Inflammatory macrophage (primary cell): ENCODE data around the gene CATSPERE.
A peak's percentile ranks its signal among the peaks of the same experiment; 100 is the strongest.
"Not testable (repeated sequence)": the region's sequence is repeated elsewhere in the genome, so short reads cannot be mapped to it uniquely, and the experiment has no call there.

ENCODE experiments used
- DNase-seq, 2 donors: peaks; one replicate each; pipeline ENCODE4 v3.0.0-alpha.2; 2020 to 2022

The CATSPERE gene

GRCh38 chr1:244639561-244639960 is 178.5 kb downstream of the CATSPERE start:
- no peak for DNase-seq

GRCh38 chr1:244640917-244641316 is 179.8 kb downstream of the CATSPERE start:
- DNase-seq = no peak

GRCh38 chr1:244642526-244642925 is 181.5 kb downstream of the CATSPERE start:
- DNase-seq = no peak

- DNase-seq = no peak
These were observed 181.9 kb downstream of the CATSPERE start for GRCh38 chr1:244642988-244643387.

GRCh38 chr1:244645414-244645813 is 184.3 kb downstream of the CATSPERE start:
- no peak for DNase-seq

- DNase-seq = no peak
These were observed 184.8 kb downstream of the CATSPERE start for GRCh38 chr1:244645890-244646289.

GRCh38 chr1:244647819-244648218 is 186.7 kb downstream of the CATSPERE start:
- DNase-seq = no peak

GRCh38 chr1:244651956-244652622 is 191.0 kb downstream of the CATSPERE start:
- DNase-seq = peak in 1 of 2 donors; percentile 3

GRCh38 chr1:244652623-244653438 is 191.8 kb downstream of the CATSPERE start, which contains the start of gene DESI2:
DESI2 (plus strand) TSS chr1:244653126; CDS start chr1:244653314, 188 bp downstream.
- peak; percentile 99 for DNase-seq

- peak in 1 of 2 donors; percentile 10 for DNase-seq
These were observed 192.5 kb downstream of the CATSPERE start for GRCh38 chr1:244653439-244654107.

- DNase-seq = no peak
These were observed 193.3 kb downstream of the CATSPERE start for GRCh38 chr1:244654108-244655038.

GRCh38 chr1:244655186-244655585 is 194.1 kb downstream of the CATSPERE start:
- no peak for DNase-seq

GRCh38 chr1:244657421-244657820 is 196.3 kb downstream of the CATSPERE start:
- DNase-seq = no peak

GRCh38 chr1:244659694-244660093 is 198.6 kb downstream of the CATSPERE start:
- DNase-seq = no peak

GRCh38 chr1:244660595-244660994 is 199.5 kb downstream of the CATSPERE start:
- DNase-seq = no peak

GRCh38 chr1:244661569-244662312 is 200.7 kb downstream of the CATSPERE start:
- not testable (repeated sequence) for DNase-seq

- no peak for DNase-seq
These were observed 201.5 kb downstream of the CATSPERE start for GRCh38 chr1:244662599-244662998.

GRCh38 chr1:244664353-244664752 is 203.3 kb downstream of the CATSPERE start:
- no peak for DNase-seq

GRCh38 chr1:244665771-244666217 is 204.7 kb downstream of the CATSPERE start:
- peak; percentile 58 to 68 for DNase-seq

- peak; percentile 68 to 75 for DNase-seq
These were observed 205.8 kb downstream of the CATSPERE start for GRCh38 chr1:244666672-244667418.
